Sigmoid colon (tissue), 7 donors: ENCODE results near the gene CFAP97D2. TPM values are rescaled to one million over a fixed set of nuclear protein-coding genes. Genes with fewer than 3 reads are reported as not detected.

ENCODE experiments used
- DNase-seq: peaks from one replicate; pipeline ENCODE4 v3.0.0-alpha.2; 2019
- H3K27ac ChIP-seq, 4 donors: fragments of 200-600 bp; sonication (generic); one replicate each; pipeline ENCODE4 v1.5.1; 2016 to 2019; ENCODE audit warnings: mild to moderate bottlenecking in 1 of 4
- H3K27me3 ChIP-seq, 3 donors: fragments of 200-600 bp; sonication (generic); one replicate each; pipeline ENCODE4 v1.5.1; 2019; ENCODE audit warnings: mild to moderate bottlenecking in 1 of 3
- H3K36me3 ChIP-seq, 4 donors: fragments of 200-600 bp; sonication (generic); one replicate each; pipeline ENCODE4 v1.5.1; 2016 to 2019
- H3K4me1 ChIP-seq, 4 donors: fragments of 200-600 bp; sonication (generic); one replicate each; pipeline ENCODE4 v1.5.1; 2017 to 2019
- H3K4me3 ChIP-seq, 4 donors: fragments of 200-600 bp; sonication (generic); one replicate each; pipeline ENCODE4 v1.5.1; 2017 to 2019; ENCODE audit warnings: mild to moderate bottlenecking in 2 of 4, moderate library complexity in 1 of 4
- H3K9me3 ChIP-seq, 4 donors: fragments of 200-600 bp in 3 of 4; sonication (generic) in 3 of 4; one replicate each; pipeline versions ENCODE4 v1.5.1 to v1.6.1; 2013 to 2019
- EP300 ChIP-seq, 4 donors: sonication (generic); formaldehyde crosslinking; IDR thresholded peaks; one replicate each; pipeline ENCODE4 v1.6.1; 2017; ENCODE audit warnings: antibody characterized with exemption in 4 of 4
- POLR2A ChIP-seq, 2 donors: fragments of 450-650 bp; IDR thresholded peaks; one replicate each; pipeline ENCODE4 v1.6.1; 2016; ENCODE audit warnings: antibody characterized with exemption in 2 of 2, mild to moderate bottlenecking in 2 of 2, moderate library complexity in 2 of 2
- POLR2AphosphoS5 ChIP-seq, 4 donors: sonication (generic); formaldehyde crosslinking; IDR thresholded peaks; one replicate each; pipeline ENCODE4 v1.6.1; 2017; ENCODE audit warnings: antibody characterized with exemption in 4 of 4
- WGBS, 2 donors: extraction: QIAGEN DNeasy Blood & Tissue Kit; methylation state at CpG; one replicate each; pipeline ENCODE4 v1.1.7; 2013; 5-methylcytosine and 5-hydroxymethylcytosine counted together
- intact Hi-C: fragments of 100-400 bp; cut with DNase I; formaldehyde crosslinking; loops from one replicate; pipeline ENCODE4 v1.15.1; 2023
- polyA plus RNA-seq, 3 donors: library from polyadenylated mRNA; stranded (reverse); fragments of 200-250 nt; gene quantifications; one replicate each; pipeline ENCODE4 v1.2.3, GENCODE V29; 2013
- total RNA-seq, 4 donors: library from RNA; depleted of rRNA; stranded (reverse); fragments of >200 nt; gene quantifications; one replicate each; pipeline ENCODE4 v1.1.0, GENCODE V29; 2016
- TF ChIP-seq, protein P1 (sequence below), 4 experiments: fragments of 450-650 bp in 3 of 4; fragments of 200-600 bp in 1 of 4; IDR thresholded peaks; one replicate each; pipeline ENCODE4 v1.5.1; 2016 to 2019; ENCODE audit warnings: antibody characterized with exemption in 4 of 4, mild to moderate bottlenecking in 3 of 4, moderate library complexity in 2 of 4
- donor health status: healthy with polysubstance abuse.
- donor health status: Bipolar disorder and iron deficiency.
- donor health status: healthy.

Gene CFAP97D2
- total and polyA plus RNA-seq, 7 donors = 0.04 TPM; not detected in 6

DNA sequence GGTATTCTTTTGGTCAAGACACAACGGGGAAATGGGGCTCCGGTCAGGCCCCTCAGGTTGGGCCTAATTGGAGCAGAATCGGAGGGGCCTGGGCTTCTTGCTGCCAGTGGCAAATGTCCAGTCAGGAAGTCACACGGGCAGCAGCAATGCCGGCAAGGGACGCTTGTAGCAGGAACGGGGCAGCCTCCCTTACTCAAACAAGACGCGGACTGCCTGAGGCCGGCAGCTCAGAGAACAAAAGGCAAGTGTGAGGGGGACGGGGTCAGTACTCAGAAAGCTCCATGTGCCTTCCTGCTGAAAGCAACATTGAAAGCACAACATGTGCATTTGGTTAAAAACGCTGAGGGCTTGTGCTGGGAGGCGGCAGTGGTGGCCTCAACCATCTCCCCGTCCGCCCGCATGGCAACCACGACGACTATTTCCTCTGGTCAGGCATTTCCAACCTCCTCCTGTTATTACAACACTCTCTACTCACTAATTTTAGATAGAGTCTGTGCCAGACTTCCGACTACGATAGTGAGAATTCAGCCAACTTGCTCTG is 26.2 kb upstream of the CFAP97D2 start:
- 86 to 92% methylated on average over 20 of the region's 20 CpGs for WGBS, 2 donors
- TF ChIP-seq EP300 (IDR thresholded peaks at IDR 0.05) (no peak), POLR2AphosphoS5 (IDR thresholded peaks at IDR 0.05) (no peak), POLR2A (IDR thresholded peaks at IDR 0.05) (no peak)
- TF ChIP-seq, protein P1, sequence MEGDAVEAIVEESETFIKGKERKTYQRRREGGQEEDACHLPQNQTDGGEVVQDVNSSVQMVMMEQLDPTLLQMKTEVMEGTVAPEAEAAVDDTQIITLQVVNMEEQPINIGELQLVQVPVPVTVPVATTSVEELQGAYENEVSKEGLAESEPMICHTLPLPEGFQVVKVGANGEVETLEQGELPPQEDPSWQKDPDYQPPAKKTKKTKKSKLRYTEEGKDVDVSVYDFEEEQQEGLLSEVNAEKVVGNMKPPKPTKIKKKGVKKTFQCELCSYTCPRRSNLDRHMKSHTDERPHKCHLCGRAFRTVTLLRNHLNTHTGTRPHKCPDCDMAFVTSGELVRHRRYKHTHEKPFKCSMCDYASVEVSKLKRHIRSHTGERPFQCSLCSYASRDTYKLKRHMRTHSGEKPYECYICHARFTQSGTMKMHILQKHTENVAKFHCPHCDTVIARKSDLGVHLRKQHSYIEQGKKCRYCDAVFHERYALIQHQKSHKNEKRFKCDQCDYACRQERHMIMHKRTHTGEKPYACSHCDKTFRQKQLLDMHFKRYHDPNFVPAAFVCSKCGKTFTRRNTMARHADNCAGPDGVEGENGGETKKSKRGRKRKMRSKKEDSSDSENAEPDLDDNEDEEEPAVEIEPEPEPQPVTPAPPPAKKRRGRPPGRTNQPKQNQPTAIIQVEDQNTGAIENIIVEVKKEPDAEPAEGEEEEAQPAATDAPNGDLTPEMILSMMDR (IDR thresholded peaks at IDR 0.05) = no peak
- DNase-seq = no peak

DNA sequence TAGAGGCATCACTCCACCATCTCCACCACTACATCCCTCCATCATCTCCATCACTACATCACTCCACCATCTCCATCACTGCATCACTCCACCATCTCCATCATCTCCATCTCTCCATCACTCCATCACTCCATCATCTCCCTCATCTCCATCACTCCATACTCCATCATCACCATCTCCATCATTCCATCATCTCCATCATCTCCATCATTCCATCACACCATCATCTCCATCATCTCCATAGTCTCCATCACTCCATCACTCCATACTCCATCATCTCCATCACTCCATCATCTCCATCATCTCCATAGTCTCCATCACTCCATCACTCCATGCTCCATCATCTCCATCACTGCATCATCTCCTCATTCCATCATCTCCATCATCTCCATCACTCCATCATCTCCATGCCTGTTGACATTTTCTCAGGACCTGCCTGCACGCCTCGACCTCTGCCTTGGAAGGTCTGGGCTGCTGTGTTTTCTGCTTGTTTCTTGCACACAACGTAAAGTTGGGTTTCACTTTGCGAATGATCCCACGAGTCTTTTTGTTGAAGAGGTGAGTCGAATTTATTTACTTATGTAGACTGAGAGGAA is 25.5 kb upstream of the CFAP97D2 start:
- Histone ChIP-seq H3K4me1 (no peaks in the 10 kb centered on the region), H3K9me3 (no peaks in the 10 kb centered on the region), H3K27ac (no peak overlapping the region), H3K27me3 (no peaks in the 10 kb centered on the region), H3K4me3 (no peak overlapping the region), H3K36me3 (no peaks in the 10 kb centered on the region)
- no peak for DNase-seq
- intact Hi-C loops = no loop called here
- WGBS, 2 donors = 92 to 96% methylated on average over 6 of the region's 6 CpGs
- no peak for TF ChIP-seq EP300 (IDR thresholded peaks at IDR 0.05)
- TF ChIP-seq POLR2A (IDR thresholded peaks at IDR 0.05) = no peak

More for the DNA sequence above, 26.2 kb upstream of the CFAP97D2 start:
- H3K36me3 ChIP-seq = no peaks in the 10 kb centered on the region
- no peak overlapping the region for H3K4me3 ChIP-seq
- intact Hi-C loops = no loop called here
- H3K27me3 ChIP-seq = no peaks in the 10 kb centered on the region
- H3K27ac ChIP-seq = no peak overlapping the region
- H3K9me3 ChIP-seq = no peaks in the 10 kb centered on the region
- no peaks in the 10 kb centered on the region for H3K4me1 ChIP-seq

DNA sequence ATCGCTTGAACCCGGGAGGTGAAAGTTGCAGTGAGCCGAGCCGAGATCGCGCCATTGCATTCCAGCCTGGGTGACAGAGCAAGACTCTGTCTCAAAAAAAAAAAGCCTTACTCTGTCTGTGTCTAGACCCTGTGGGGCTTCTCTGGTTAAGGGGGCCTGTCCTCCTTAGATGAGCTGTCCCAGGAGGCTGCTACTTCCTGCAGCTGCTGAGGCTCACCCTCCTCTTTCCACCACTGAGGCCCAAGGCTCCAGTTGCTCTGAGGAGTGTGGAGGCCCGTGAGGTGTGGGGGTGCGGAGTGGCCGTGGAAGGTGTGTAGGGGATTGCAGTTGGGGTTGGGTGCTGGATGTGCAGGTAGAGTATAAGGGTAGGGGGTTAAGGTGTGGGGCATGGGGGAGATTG is 24.6 kb upstream of the CFAP97D2 start:
- intact Hi-C loops = no loop called here
- 69 to 93% methylated on average over 9 of the region's 9 CpGs for WGBS, 2 donors
- no peak overlapping the region for H3K4me3 ChIP-seq

DNA sequence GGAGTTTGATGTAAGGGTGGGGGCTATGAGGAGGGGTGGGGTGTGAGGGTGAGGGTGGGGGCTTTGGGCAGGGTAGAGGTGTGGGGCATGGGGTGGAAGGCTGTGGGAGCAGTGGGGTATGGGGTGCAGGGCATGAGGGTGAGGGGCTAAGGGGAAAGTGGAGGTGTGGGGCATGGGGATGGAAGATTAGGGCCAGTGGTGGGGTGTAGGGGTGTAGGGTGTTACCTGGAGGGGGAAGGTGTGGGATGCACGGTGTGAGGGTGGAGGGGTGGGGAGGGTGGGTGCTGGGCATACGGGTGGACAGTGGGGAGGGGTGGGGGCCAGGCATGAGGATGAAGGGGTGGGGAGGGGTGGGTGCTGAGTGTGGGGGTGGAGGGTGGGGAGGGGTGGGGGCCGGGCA is 23.7 kb upstream of the CFAP97D2 start:
- no peak for TF ChIP-seq POLR2A (IDR thresholded peaks at IDR 0.05)
- no peak for TF ChIP-seq POLR2AphosphoS5 (IDR thresholded peaks at IDR 0.05)
- Histone ChIP-seq H3K4me1 (no peaks in the 10 kb centered on the region), H3K36me3 (no peaks in the 10 kb centered on the region), H3K4me3 (no peak overlapping the region), H3K27ac (no peak overlapping the region), H3K9me3 (no peaks in the 10 kb centered on the region), H3K27me3 (no peaks in the 10 kb centered on the region)
- DNase-seq = no peak
- WGBS, 2 donors = 45 to 47% methylated on average over 3 of the region's 3 CpGs
- intact Hi-C loops = no loop called here

More for the DNA sequence above, 24.6 kb upstream of the CFAP97D2 start:
- DNase-seq = no peak
- TF ChIP-seq POLR2AphosphoS5 (IDR thresholded peaks at IDR 0.05) = no peak
- TF ChIP-seq POLR2A (IDR thresholded peaks at IDR 0.05) = no peak
- TF ChIP-seq, protein P1 (IDR thresholded peaks at IDR 0.05) = no peak
- TF ChIP-seq EP300 (IDR thresholded peaks at IDR 0.05) = no peak
- H3K36me3 ChIP-seq = no peaks in the 10 kb centered on the region
- no peaks in the 10 kb centered on the region for H3K9me3 ChIP-seq
- H3K27me3 ChIP-seq = no peaks in the 10 kb centered on the region
- H3K4me1 ChIP-seq = no peaks in the 10 kb centered on the region
- no peak overlapping the region for H3K27ac ChIP-seq

DNA sequence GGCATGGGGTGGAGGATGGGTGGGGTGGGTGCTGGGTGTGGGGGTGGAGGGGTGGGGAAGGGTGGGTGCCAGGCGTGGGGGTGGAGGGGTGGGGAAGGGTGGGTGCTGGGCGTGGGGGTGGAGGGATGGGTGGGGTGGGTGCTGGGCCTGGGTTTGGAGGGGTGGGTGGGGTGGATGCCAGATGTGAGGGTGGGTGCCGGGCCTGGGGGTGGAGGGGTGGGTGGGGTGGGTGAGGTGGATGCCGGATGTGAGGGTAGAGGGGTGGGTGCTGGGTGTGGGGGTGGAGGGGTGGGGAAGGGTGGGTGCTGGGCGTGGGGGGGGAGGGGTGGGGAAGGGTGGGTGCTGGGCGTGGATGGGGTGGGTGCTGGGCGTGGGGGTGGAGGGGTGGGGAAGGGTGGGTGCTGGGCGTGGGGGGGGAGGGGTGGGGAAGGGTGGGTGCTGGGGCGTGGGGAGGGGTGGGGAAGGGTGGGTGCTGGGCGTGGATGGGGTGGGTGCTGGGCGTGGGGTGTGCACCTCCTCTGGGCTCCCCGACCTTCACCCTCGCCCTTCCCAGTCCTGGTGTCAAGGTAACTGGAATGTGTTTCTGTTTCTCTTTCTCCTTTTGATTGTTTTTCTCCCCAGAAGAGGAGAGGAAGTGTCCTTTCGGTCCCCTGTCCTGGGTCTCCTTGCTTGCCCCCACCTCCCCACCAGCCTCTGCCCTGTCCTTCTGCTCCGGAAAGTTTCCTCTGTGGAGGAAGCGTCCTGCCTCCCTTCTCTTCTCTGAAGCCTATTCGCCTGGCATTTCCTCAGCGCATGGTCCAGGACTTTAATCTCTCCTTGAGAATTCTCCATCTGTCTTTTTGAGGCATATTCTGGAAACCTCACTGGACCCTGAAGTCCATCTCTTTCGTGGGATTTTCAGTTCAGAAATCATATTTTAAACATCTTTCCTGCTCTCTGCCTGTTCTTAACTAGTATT is 22.9 kb upstream of the CFAP97D2 start:
- no peak overlapping the region for H3K4me3 ChIP-seq
- TF ChIP-seq, protein P1 (IDR thresholded peaks at IDR 0.05) = no peak
- no peak for TF ChIP-seq EP300 (IDR thresholded peaks at IDR 0.05)
- TF ChIP-seq POLR2A (IDR thresholded peaks at IDR 0.05) = no peak
- TF ChIP-seq POLR2AphosphoS5 (IDR thresholded peaks at IDR 0.05) = no peak

More for the DNA sequence above, 22.9 kb upstream of the CFAP97D2 start:
- H3K4me1 ChIP-seq = no peaks in the 10 kb centered on the region
- no peaks in the 10 kb centered on the region for H3K36me3 ChIP-seq
- no peaks in the 10 kb centered on the region for H3K9me3 ChIP-seq
- no peak for DNase-seq
- WGBS, 2 donors = 20 to 46% methylated on average over 18 to 19 of the region's 19 CpGs
- H3K27ac ChIP-seq = no peak overlapping the region
- intact Hi-C loops = no loop called here
- peaks cover 0 to 4% (median 0%) of the 10 kb centered on the region in 3 donors for H3K27me3 ChIP-seq
